Uterus (tissue), 4 donors: Measurements from ENCODE around the gene HOXD3. TPM values are rescaled to one million over a fixed set of nuclear protein-coding genes. Genes with fewer than 3 reads are reported as not detected.

Experiments
- DNase-seq, 2 donors: peaks; one replicate each; pipeline ENCODE4 v3.0.0-alpha.2; 2019 to 2020
- H3K27ac ChIP-seq, 2 donors: fragments of 200-600 bp; sonication (generic); 1 replicate in 1 of 2; 2 replicates in 1 of 2; pipeline ENCODE4 v1.5.1; 2016 to 2018
- H3K27me3 ChIP-seq, 2 donors: fragments of 200-600 bp; sonication (generic); one replicate each; pipeline ENCODE4 v1.5.1; 2018 to 2019; ENCODE audit warnings: control low read depth in 1 of 2
- H3K36me3 ChIP-seq, 2 donors: fragments of 200-600 bp; sonication (generic); one replicate each; pipeline ENCODE4 v1.5.1; 2019; ENCODE audit warnings: control low read depth in 1 of 2
- H3K4me1 ChIP-seq, 2 donors: fragments of 200-600 bp; sonication (generic); one replicate each; pipeline ENCODE4 v1.5.1; 2018 to 2019; ENCODE audit warnings: control low read depth in 1 of 2
- H3K4me3 ChIP-seq, 2 donors: fragments of 200-600 bp; sonication (generic); 1 replicate in 1 of 2; 2 replicates in 1 of 2; pipeline ENCODE4 v1.5.1; 2018 to 2019; ENCODE audit warnings: mild to moderate bottlenecking in 1 of 2
- H3K9me3 ChIP-seq, 2 donors: fragments of 200-600 bp; sonication (generic); one replicate each; pipeline ENCODE4 v1.5.1; 2019; ENCODE audit warnings: control low read depth in 1 of 2
- CTCF ChIP-seq, 4 experiments: fragments of 200-600 bp in 2 of 4; fragments of 450-650 bp in 2 of 4; sonication (generic) in 2 of 4; IDR thresholded peaks; one replicate each; pipeline ENCODE4 v1.5.1; 2016 to 2019; ENCODE audit warnings: antibody characterized with exemption in 4 of 4, mild to moderate bottlenecking in 2 of 4, moderate library complexity in 1 of 4
- POLR2A ChIP-seq, 2 donors: fragments of 450-650 bp; IDR thresholded peaks; one replicate each; pipeline ENCODE4 v1.6.1; 2016; ENCODE audit warnings: antibody characterized with exemption in 2 of 2, mild to moderate bottlenecking in 1 of 2, moderate library complexity in 1 of 2
- intact Hi-C: fragments of 100-400 bp; cut with DNase I; formaldehyde crosslinking; loops from one replicate; pipeline ENCODE4 v1.15.1; 2023; ENCODE audit warnings: low total_unique reads
- total RNA-seq, 4 donors: library from RNA; depleted of rRNA in 3 of 4; stranded (reverse); fragments of >200 nt in 3 of 4; gene quantifications; one replicate each; pipeline versions ENCODE4 v1.1.0 to v1.2.4, GENCODE V29; 2014 to 2023
- donor health status: DM: yes; HTN: yes; CAD: no.

The HOXD3 gene
- total RNA-seq, 4 donors from 2014 or later = 14.7 to 61.2 (median 22.7) TPM

GRCh38 chr2:176114120-176114929 is 42.8 kb upstream of the HOXD3 start:
- peak overlapping the region; percentile 98 to 99 for H3K27ac ChIP-seq
- no peaks in the 10 kb centered on the region for H3K36me3 ChIP-seq
- DNase-seq = no peak
- H3K9me3 ChIP-seq = no peaks in the 10 kb centered on the region
- H3K4me1 ChIP-seq = no peaks in the 10 kb centered on the region
- peak overlapping the region; percentile 43 to 51 for H3K4me3 ChIP-seq
- intact Hi-C loops = no loop called here
- TF ChIP-seq CTCF (IDR thresholded peaks at IDR 0.05) = no peak
- TF ChIP-seq POLR2A (IDR thresholded peaks at IDR 0.05) = no peak
- no peaks in the 10 kb centered on the region for H3K27me3 ChIP-seq

GRCh38 chr2:176114930-176115625 is 42.0 kb upstream of the HOXD3 start:
- intact Hi-C loops = no loop called here
- TF ChIP-seq POLR2A (IDR thresholded peaks at IDR 0.05) (no peak), CTCF (IDR thresholded peaks at IDR 0.05) (no peak)
- DNase-seq = no peak
- H3K36me3 ChIP-seq = no peaks in the 10 kb centered on the region
- H3K9me3 ChIP-seq = no peaks in the 10 kb centered on the region
- peak overlapping the region; percentile 98 to 99 for H3K27ac ChIP-seq
- H3K4me1 ChIP-seq = no peaks in the 10 kb centered on the region
- peak overlapping the region; percentile 43 to 51 for H3K4me3 ChIP-seq
- no peaks in the 10 kb centered on the region for H3K27me3 ChIP-seq

DNA sequence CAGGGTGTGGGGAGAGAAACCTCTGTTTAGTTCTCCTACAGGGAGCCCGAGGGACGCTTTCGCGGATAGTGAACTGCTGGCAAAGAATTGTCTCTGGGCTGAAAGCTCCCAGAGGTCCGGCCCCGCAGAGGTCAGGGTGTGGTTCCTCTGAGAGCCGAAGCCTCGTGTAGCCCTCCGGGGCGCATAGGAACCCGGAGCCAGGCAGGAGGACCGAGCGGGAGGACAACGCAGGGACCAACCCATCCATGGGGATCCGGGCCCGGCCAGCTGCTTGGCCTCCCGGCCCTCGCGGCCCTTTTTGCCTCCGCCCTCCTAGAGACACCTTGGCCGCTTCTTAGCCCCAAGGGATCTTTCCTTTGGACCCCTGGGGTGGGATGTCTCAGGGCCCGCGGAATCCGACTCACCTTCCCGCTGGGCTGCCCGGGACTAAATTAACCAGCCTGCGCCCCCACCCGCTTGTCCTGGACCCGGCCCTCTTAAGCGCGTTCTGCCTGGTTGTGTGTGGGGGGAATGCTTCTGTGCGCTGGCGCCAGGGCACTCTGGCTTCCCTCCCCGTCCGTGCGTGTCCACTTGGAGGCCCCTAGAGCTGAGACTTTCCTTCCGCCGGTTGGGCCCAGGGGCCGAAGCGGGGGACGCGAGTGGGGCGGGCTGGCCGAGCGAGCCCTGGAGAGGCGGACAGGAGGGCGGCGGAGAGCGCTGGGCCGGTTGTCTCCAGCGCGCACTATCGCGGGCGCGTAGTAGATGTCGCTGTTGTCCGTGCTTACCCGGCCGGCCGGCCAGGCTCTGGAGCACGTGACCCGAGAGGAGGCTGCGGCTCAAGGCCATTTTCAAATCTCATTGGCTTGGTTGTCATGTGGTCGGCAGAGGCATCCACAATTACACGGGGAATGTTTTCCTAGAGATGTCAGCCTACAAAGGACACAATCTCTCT is 41.0 kb upstream of the HOXD3 start, which contains the start of gene HOXD10:
Gene HOXD10 (plus strand): TSS at position 896 of the 931 bp plus-strand sequence. CDS start 56 bp downstream, outside the sequence.
- H3K4me1 ChIP-seq = no peaks in the 10 kb centered on the region
- peak within 1 kb of the TSS; percentile 43 to 51 for H3K4me3 ChIP-seq
- DNase-seq = peak; percentile 91 to 96
- no peaks in the 10 kb centered on the region for H3K36me3 ChIP-seq
- intact Hi-C loops = no loop called here
- peak within 1 kb of the TSS; percentile 98 to 99 for H3K27ac ChIP-seq
- no peaks in the 10 kb centered on the region for H3K27me3 ChIP-seq
- TF ChIP-seq POLR2A (IDR thresholded peaks at IDR 0.05) (peak; percentile 93 to 98), CTCF (IDR thresholded peaks at IDR 0.05) (peak; percentile 65 to 76 (median 68))
- H3K9me3 ChIP-seq = no peaks in the 10 kb centered on the region

- Histone ChIP-seq H3K9me3 (no peaks in the 10 kb centered on the region), H3K27ac (peak overlapping the region; percentile 98 to 99), H3K4me3 (peak overlapping the region; percentile 43 to 51), H3K27me3 (no peaks in the 10 kb centered on the region), H3K4me1 (no peaks in the 10 kb centered on the region), H3K36me3 (no peaks in the 10 kb centered on the region)
- DNase-seq = no peak
- TF ChIP-seq CTCF (IDR thresholded peaks at IDR 0.05) (no peak), POLR2A (IDR thresholded peaks at IDR 0.05) (no peak)
- intact Hi-C loops = no loop called here
Observed at GRCh38 chr2:176117162-176117822, 39.8 kb upstream of the HOXD3 start.
